Panc1 (cell line): ENCODE measurements around the gene DLG2. TPM values are rescaled to one million over a fixed set of nuclear protein-coding genes. Genes with fewer than 3 reads are reported as not detected.

Experiments
- ATAC-seq: fragments of 200-7000 bp; cut with Tn5 transposase; 2 replicates; pipeline ENCODE4 v1.9.1; 2020; ENCODE audit warnings: mild to moderate bottlenecking, moderate library complexity
- BruUV-seq: library from RNA; stranded (reverse); fragments of 400-500 nt; replicated peaks from 2 replicates; lab custom pipeline; 2021; lab: Mats Ljungman, UMichigan
- CTCF ChIA-PET: fragments of 300-600 bp; sonication (Branson Sonifier 250); formaldehyde crosslinking; loops from one replicate; lab custom pipeline; 2022; ENCODE audit warnings: antibody characterized with exemption; lab: Charles Lee
- POLR2A ChIA-PET: fragments of 300-600 bp; sonication (Branson Sonifier 250); formaldehyde crosslinking; loops from one replicate; lab custom pipeline; 2022; ENCODE audit warnings: antibody characterized with exemption; lab: Charles Lee
- DNase-seq: peaks from one replicate; pipeline ENCODE4 v3.0.0-alpha.2; 2010; ENCODE audit warnings: low read depth, low spot score
- H3K27ac ChIP-seq: 2 replicates; pipeline ENCODE4 v1.5.1; 2011; ENCODE audit warnings: mild to moderate bottlenecking, low read length, inconsistent platforms
- H3K27me3 ChIP-seq: fragments of 200-500 bp; sonication (Bioruptor generic); 2 replicates; pipeline ENCODE4 v1.6.0; 2014; ENCODE audit warnings: low read length, inconsistent platforms; ENCODE audit not compliant: control insufficient read depth, insufficient read depth
- H3K36me3 ChIP-seq: fragments of 200-500 bp; sonication (Bioruptor generic); 2 replicates; pipeline ENCODE4 v1.5.1; 2014; ENCODE audit warnings: inconsistent platforms, mild to moderate bottlenecking, low read length, moderate library complexity; ENCODE audit not compliant: control insufficient read depth, insufficient read depth
- H3K4me1 ChIP-seq: 2 replicates; pipeline ENCODE4 v1.5.1; 2011; ENCODE audit warnings: inconsistent platforms, mild to moderate bottlenecking, low read length, moderate library complexity; ENCODE audit not compliant: control insufficient read depth, insufficient read depth
- H3K4me3 ChIP-seq, 2 experiments: 2 replicates each; pipeline ENCODE4 v1.5.1; 2011 to 2012; ENCODE audit warnings: low read depth in 2 of 2, low read length in 2 of 2, mild to moderate bottlenecking in 2 of 2, inconsistent platforms in 1 of 2, moderate library complexity in 1 of 2
- H3K9me3 ChIP-seq: fragments of 200-500 bp; sonication (Bioruptor generic); 2 replicates; pipeline ENCODE4 v1.5.1; 2014; ENCODE audit warnings: low read depth, mild to moderate bottlenecking, inconsistent platforms, low read length, moderate library complexity; ENCODE audit not compliant: control insufficient read depth, insufficient read depth
- POLR2AphosphoS5 ChIP-seq: IDR thresholded peaks from 2 replicates; pipeline ENCODE4 v1.6.1; 2012; ENCODE audit warnings: mild to moderate bottlenecking, low read depth, low read length, moderate library complexity
- SIN3A ChIP-seq: IDR thresholded peaks from 2 replicates; pipeline ENCODE4 v1.6.1; 2012; ENCODE audit warnings: low read depth, mild to moderate bottlenecking, low read length, moderate library complexity, borderline replicate concordance; ENCODE audit not compliant: insufficient read depth
- TCF7L2 ChIP-seq: IDR thresholded peaks from 2 replicates; pipeline ENCODE4 v1.6.1; 2011; ENCODE audit warnings: mild to moderate bottlenecking, low read depth, low read length, inconsistent platforms
- in situ Hi-C: cut with HindIII; loops from 2 replicates; pipeline ENCODE4 v1.10.0; 2016; ENCODE audit warnings: low sequenced_read_pairs, low pct_unique_long_range_greater_than_20kb
- intact Hi-C: fragments of 100-400 bp; cut with micrococcal nuclease; formaldehyde crosslinking; loops from one replicate; pipeline ENCODE4 v1.10.0; 2022; ENCODE audit not compliant: unreplicated experiment
- total RNA-seq: library from RNA; stranded (reverse); gene quantifications from one replicate; pipeline ENCODE4 v1.2.1, GENCODE V29; 2021; ENCODE audit not compliant: unreplicated experiment
- TF ChIP-seq, protein P1 (sequence below), 2 experiments: IDR thresholded peaks; 2 replicates each; pipeline ENCODE4 v1.6.1; 2011 to 2012; ENCODE audit warnings: low read depth in 2 of 2, control low read depth in 1 of 2, low read length in 1 of 2, mild to moderate bottlenecking in 1 of 2, moderate library complexity in 1 of 2; ENCODE audit not compliant: insufficient read depth in 1 of 2
- TF ChIP-seq, protein P2 (sequence below): fragments of 450-650 bp; IDR thresholded peaks from 2 replicates; pipeline ENCODE4 v1.5.1; 2017; ENCODE audit warnings: mild to moderate bottlenecking

DLG2 gene
- total RNA-seq, 1 experiment from 2014 or later, result 4.2 TPM

DNA sequence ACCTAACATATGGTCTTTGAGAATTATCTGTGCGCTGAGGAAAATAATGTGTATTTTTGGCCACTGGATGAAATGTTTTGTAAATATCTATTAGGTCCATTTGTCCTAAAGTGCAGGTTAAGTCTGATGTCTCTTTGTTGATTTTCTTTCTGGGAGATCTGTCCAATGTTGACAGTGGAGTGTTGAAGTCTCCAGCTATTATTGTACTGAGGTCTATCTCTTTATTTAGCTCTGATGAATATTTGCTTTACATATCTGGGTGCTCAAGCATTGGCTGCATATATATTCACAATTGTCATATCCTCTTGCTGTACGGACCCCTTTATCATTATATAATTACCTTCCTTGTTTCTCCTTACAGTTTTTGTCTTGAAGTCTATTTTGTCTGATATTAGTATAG, 833.8 kb downstream of the DLG2 start:
- ATAC-seq (no peak), DNase-seq (no peak)
- POLR2A ChIA-PET, result no interaction called here
- Histone ChIP-seq H3K4me1 (no peaks in the 10 kb centered on the region), H3K27me3 (no peaks in the 10 kb centered on the region), H3K4me3 (no peak overlapping the region), H3K9me3 (no peaks in the 10 kb centered on the region), H3K27ac (no peak overlapping the region), H3K36me3 (no peaks in the 10 kb centered on the region)
- in situ Hi-C loops, result no loop called here
- TF ChIP-seq TCF7L2 (no peak), SIN3A (no peak), POLR2AphosphoS5 (no peak)
- TF ChIP-seq, protein P1, sequence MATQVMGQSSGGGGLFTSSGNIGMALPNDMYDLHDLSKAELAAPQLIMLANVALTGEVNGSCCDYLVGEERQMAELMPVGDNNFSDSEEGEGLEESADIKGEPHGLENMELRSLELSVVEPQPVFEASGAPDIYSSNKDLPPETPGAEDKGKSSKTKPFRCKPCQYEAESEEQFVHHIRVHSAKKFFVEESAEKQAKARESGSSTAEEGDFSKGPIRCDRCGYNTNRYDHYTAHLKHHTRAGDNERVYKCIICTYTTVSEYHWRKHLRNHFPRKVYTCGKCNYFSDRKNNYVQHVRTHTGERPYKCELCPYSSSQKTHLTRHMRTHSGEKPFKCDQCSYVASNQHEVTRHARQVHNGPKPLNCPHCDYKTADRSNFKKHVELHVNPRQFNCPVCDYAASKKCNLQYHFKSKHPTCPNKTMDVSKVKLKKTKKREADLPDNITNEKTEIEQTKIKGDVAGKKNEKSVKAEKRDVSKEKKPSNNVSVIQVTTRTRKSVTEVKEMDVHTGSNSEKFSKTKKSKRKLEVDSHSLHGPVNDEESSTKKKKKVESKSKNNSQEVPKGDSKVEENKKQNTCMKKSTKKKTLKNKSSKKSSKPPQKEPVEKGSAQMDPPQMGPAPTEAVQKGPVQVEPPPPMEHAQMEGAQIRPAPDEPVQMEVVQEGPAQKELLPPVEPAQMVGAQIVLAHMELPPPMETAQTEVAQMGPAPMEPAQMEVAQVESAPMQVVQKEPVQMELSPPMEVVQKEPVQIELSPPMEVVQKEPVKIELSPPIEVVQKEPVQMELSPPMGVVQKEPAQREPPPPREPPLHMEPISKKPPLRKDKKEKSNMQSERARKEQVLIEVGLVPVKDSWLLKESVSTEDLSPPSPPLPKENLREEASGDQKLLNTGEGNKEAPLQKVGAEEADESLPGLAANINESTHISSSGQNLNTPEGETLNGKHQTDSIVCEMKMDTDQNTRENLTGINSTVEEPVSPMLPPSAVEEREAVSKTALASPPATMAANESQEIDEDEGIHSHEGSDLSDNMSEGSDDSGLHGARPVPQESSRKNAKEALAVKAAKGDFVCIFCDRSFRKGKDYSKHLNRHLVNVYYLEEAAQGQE (IDR thresholded peaks at IDR 0.05; ENCODE audit: insufficient read depth in 1 of 2, low read depth in 2 of 2, low read length in 1 of 2), result no peak
- TF ChIP-seq, protein P2, sequence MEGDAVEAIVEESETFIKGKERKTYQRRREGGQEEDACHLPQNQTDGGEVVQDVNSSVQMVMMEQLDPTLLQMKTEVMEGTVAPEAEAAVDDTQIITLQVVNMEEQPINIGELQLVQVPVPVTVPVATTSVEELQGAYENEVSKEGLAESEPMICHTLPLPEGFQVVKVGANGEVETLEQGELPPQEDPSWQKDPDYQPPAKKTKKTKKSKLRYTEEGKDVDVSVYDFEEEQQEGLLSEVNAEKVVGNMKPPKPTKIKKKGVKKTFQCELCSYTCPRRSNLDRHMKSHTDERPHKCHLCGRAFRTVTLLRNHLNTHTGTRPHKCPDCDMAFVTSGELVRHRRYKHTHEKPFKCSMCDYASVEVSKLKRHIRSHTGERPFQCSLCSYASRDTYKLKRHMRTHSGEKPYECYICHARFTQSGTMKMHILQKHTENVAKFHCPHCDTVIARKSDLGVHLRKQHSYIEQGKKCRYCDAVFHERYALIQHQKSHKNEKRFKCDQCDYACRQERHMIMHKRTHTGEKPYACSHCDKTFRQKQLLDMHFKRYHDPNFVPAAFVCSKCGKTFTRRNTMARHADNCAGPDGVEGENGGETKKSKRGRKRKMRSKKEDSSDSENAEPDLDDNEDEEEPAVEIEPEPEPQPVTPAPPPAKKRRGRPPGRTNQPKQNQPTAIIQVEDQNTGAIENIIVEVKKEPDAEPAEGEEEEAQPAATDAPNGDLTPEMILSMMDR, result no peak
- intact Hi-C loops, result no loop called here
- no TSS peak for BruUV-seq
- CTCF ChIA-PET, result no interaction called here

DNA sequence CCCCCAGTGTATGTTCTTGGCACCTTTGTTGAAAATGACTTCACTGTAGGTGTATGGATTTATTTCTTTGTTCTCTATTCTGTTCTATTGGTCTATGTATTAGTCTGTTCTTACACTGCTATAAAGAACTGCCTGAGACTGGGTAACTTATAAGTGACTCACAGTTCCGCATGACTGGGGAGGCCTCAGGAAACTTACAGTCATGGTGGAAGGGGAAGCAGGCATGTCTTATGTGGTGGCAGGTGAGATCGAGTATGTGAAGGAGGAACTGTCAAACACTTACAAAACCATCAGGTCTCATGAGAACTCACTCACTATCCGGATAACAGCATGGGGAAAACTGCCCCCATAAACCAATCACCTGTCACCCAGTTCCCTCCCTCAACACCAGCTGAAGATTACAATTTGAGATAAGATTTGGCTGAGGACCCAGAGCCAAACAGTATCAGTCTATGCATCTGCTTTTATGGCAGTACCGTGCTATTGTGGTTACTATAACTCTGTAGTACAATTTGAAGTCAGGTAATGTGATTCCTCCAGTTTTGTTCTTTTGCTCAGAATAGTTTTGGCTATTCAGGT, 836.2 kb downstream of the DLG2 start:
- in situ Hi-C loops (no loop called here), intact Hi-C loops (no loop called here)
- Histone ChIP-seq H3K27ac (no peak overlapping the region), H3K4me1 (no peaks in the 10 kb centered on the region), H3K27me3 (no peaks in the 10 kb centered on the region), H3K9me3 (no peaks in the 10 kb centered on the region), H3K4me3 (no peak overlapping the region), H3K36me3 (no peaks in the 10 kb centered on the region)
- ATAC-seq (no peak), DNase-seq (no peak)
- no TSS peak for BruUV-seq
- CTCF ChIA-PET, result interaction anchor here (0.6 kb wide), 1 partner anchor 10 kb away, joined by 3 read pairs; no protein-coding TSS in a partner anchor
- TF ChIP-seq SIN3A (no peak), TCF7L2 (no peak), POLR2AphosphoS5 (no peak)
- TF ChIP-seq, protein P2, result no peak
- TF ChIP-seq, protein P1 (IDR thresholded peaks at IDR 0.05; ENCODE audit: insufficient read depth in 1 of 2, low read depth in 2 of 2, low read length in 1 of 2), result no peak
- POLR2A ChIA-PET, result no interaction called here
